Adipose tissue (tissue), 3 donors: ENCODE measurements around the gene FOXE1. TPM values are rescaled to one million over a fixed set of nuclear protein-coding genes. Genes with fewer than 3 reads are reported as not detected.

Experiments used
- H3K27ac ChIP-seq: one replicate; pipeline ENCODE4 v1.5.1; 2013; ENCODE audit warnings: low read depth, low read length
- WGBS, 3 donors: extraction: QIAGEN DNeasy Blood & Tissue Kit; methylation state at CpG; one replicate each; pipeline ENCODE4 v1.1.7; 2013; 5-methylcytosine and 5-hydroxymethylcytosine counted together
- polyA plus RNA-seq, 3 donors: library from polyadenylated mRNA; stranded (reverse); fragments of 200-250 nt; gene quantifications; one replicate each; pipeline ENCODE4 v1.2.3, GENCODE V29; 2013
- donor health status: healthy with polysubstance abuse.
- donor health status: Bipolar disorder and iron deficiency.
- donor health status: healthy.

Gene FOXE1
- polyA plus RNA-seq, 3 donors: 0.02 to 0.03 TPM; not detected in 1

DNA sequence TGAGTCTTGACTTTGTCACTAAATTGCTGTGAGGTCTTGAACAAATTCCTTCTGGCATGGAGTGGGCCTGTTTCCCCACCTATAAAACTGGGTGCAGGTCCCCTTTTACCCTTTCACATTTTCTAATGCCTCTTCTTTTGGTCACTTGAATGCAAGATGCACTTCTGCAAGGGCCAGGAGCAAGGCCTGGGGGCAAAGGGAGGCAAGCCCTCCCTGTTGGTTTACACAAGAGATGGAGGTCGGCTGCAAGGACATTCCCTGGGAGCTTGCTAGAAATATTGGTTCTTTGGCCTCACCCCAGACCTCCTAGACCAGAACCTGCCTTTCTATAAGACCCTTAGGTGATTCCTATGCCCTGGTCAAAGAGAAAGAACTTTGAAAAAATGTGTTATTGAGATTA lies 5.8 kb downstream of the FOXE1 start:
- H3K27ac ChIP-seq: no peak overlapping the region
- 37 to 54% (median 44%) methylated on average over 1 of the region's 1 CpG for WGBS, 3 donors

- WGBS, 3 donors: 43 to 56% (median 45%) methylated on average over 2 of the region's 2 CpGs
- no peak overlapping the region for H3K27ac ChIP-seq
Observed at GRCh38 chr9:97859346-97859745, 6.3 kb downstream of the FOXE1 start.

GRCh38 chr9:97860451-97861147 lies 7.6 kb downstream of the FOXE1 start:
- WGBS, 3 donors: 39 to 50% (median 45%) methylated on average over 10 of the region's 10 CpGs

GRCh38 chr9:97861148-97861475 lies 8.1 kb downstream of the FOXE1 start:
- no peak overlapping the region for H3K27ac ChIP-seq
- 76 to 77% (median 76%) methylated on average over 5 of the region's 5 CpGs for WGBS, 3 donors

More at GRCh38 chr9:97860451-97861147, 7.6 kb downstream of the FOXE1 start:
- no peak overlapping the region for H3K27ac ChIP-seq

DNA sequence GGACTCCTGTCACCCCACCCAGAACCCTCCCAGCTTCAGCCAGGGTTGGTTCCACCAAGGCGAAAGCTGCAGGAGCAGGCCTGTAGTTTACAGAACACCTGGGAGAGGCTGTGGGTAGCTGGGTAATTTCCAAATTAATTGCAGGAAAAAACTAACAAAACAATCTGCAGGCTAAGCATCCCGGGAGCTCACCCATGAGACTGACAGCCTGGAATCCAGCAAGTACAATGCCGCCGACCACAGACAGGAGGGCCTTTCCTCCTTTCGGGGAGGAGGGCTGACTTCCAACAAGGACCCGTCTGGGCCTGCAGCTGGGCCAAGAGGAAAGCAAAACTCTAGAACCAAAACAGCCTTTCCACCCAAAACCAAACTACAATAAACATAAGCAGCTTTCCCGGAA lies 10.3 kb downstream of the FOXE1 start:
- 63 to 74% (median 74%) methylated on average over 7 of the region's 7 CpGs for WGBS, 3 donors
- H3K27ac ChIP-seq: no peak overlapping the region

DNA sequence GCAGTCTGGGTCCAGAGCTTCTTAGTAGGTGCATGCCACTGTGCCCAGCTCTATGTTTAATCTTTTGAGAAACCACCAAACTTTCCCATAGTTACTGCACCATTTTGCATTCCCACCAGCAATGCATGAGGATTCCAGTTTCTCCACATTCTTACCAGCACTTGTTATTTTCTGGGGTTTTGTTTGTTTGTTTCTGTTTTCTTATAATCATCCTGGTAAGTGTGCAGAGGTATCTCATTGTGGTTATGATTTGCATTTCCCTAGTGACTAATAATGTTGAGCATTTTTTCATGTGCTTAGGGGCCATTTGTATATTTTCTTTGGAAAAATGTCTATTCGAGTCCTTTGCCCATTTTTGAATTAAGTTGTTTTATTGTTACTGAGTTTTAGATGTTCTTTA lies 11.4 kb downstream of the FOXE1 start:
- WGBS, 3 donors: 48 to 75% (median 72%) methylated on average over 1 of the region's 1 CpG

DNA sequence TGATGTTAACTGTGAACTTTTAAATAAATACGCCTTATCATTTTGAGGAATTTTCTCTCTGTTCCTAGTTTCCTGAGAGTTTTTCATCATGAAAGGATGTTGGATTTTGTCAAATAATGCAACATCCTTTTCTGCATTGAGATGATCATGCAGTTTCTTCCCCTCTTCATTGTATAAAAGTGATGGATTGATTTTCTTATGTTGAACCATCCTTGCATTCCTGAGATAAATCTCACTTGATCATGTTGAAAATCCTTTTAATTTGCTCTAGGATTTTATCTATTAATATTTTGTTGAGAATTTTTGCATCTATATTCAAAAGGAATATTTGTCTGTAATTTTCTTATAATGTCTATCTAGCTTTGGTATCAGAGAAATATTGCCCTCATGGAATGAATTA lies 13.3 kb downstream of the FOXE1 start:
- 94 to 98% (median 96%) methylated on average over 1 of the region's 1 CpG for WGBS, 3 donors

More for the DNA sequence above, 11.4 kb downstream of the FOXE1 start:
- no peak overlapping the region for H3K27ac ChIP-seq

DNA sequence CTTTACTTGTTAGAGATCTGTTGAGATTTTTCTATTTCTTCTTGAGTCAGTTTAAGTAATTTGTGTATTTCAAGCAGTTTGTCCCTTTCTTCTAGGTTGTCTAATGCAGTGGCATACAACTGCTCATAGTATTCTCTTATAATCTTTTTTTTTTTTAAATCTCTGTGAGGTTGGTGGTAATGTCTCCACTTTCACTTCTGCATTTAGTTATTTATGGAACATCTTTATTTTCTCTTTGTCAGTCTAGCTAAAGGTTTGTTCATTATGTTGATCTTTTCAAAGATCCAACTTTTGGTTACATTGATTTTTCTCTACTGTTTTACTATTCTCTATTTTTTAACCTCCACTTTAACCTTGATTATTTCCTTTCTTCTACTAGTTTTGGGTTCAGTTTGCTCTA lies 13.8 kb downstream of the FOXE1 start:
- H3K27ac ChIP-seq: no peak overlapping the region

More for the DNA sequence above, 13.3 kb downstream of the FOXE1 start:
- H3K27ac ChIP-seq: no peak overlapping the region

GRCh38 chr9:97868859-97869258 lies 15.8 kb downstream of the FOXE1 start:
- no peak overlapping the region for H3K27ac ChIP-seq
- 71 to 83% (median 77%) methylated on average over 3 of the region's 3 CpGs for WGBS, 3 donors

DNA sequence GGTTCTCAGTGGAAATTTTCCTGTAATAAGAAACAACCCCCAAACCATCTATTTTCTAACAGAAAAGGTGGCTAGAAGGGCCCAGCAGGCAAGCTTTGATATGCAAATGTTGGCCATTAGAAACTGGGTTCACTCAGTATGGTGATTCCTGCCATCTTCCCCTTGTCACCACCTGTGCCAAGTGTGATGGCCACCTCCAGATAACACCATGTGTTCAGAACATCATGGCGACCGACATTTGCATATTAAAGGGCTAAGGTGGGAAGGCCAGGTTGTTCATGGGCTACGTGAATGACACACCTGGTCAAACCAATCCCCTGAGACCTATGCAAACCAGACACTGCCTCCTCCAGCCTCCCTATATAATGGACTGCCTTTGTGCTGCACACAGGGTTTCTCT lies 20.4 kb downstream of the FOXE1 start:
- 84 to 87% (median 84%) methylated on average over 3 of the region's 3 CpGs for WGBS, 3 donors
- no peak overlapping the region for H3K27ac ChIP-seq

GRCh38 chr9:97873882-97874281 lies 20.9 kb downstream of the FOXE1 start:
- no peak overlapping the region for H3K27ac ChIP-seq
- 76 to 86% (median 86%) methylated on average over 6 of the region's 6 CpGs for WGBS, 3 donors

DNA sequence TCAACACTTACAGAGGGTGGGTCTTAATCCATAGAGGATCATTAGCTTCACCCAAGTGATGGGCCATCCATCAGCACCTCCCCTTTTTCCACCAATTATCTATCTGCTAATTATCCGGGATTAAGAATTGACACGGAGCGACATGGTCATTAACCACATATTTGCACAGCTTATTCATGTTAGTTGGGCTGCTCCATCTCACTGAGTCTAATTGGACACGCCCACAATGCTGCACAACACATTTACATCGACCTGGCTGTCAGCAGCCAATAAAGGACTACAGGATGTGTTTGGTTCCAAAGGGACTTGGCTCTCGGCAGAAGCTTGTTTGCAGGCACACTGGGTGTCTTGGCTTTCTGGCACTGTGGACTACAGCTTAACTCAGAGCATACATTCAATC lies 21.6 kb downstream of the FOXE1 start:
- H3K27ac ChIP-seq: no peak overlapping the region
- 73 to 78% (median 75%) methylated on average over 6 of the region's 6 CpGs for WGBS, 3 donors

- WGBS, 3 donors: 89 to 92% (median 91%) methylated on average over 5 of the region's 5 CpGs
- H3K27ac ChIP-seq: no peak overlapping the region
Observed at GRCh38 chr9:97875111-97875510, 22.1 kb downstream of the FOXE1 start.

GRCh38 chr9:97876061-97876460 lies 23.0 kb downstream of the FOXE1 start:
- WGBS, 3 donors: 91 to 95% (median 92%) methylated on average over 3 of the region's 3 CpGs
- no peak overlapping the region for H3K27ac ChIP-seq

- H3K27ac ChIP-seq: no peak overlapping the region
- WGBS, 3 donors: 56 to 75% (median 71%) methylated on average over 4 of the region's 4 CpGs
Observed at GRCh38 chr9:97880336-97880735, 27.3 kb downstream of the FOXE1 start.

GRCh38 chr9:97889941-97890887 lies 37.2 kb downstream of the FOXE1 start:
- WGBS, 3 donors: 50 to 53% (median 53%) methylated on average over 9 of the region's 9 CpGs

GRCh38 chr9:97891736-97892135 lies 38.7 kb downstream of the FOXE1 start:
- no peak overlapping the region for H3K27ac ChIP-seq
- 81 to 91% (median 84%) methylated on average over 5 of the region's 5 CpGs for WGBS, 3 donors

More at GRCh38 chr9:97889941-97890887, 37.2 kb downstream of the FOXE1 start:
- H3K27ac ChIP-seq: no peak overlapping the region

DNA sequence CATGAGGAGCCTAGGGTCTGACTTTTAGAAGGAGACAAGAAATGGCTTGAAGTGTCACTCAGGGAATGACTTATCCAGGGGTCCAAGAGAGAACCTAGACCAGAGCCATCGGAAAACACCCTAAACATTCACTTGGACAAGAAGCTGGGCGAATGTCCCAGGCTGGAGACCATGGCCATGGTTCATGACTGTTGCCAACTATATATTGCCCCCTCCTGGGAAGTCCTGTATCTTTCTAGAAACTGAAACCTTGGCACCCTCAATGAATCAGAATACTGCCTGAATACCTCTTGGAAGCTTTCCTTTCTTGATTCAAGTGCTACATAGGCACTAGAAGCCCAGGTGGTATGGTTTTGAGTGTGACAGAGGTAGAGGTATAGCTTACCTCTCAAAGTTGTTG lies 39.4 kb downstream of the FOXE1 start:
- 75 to 89% (median 87%) methylated on average over 2 of the region's 2 CpGs for WGBS, 3 donors
- H3K27ac ChIP-seq: no peak overlapping the region

GRCh38 chr9:97895211-97895610 lies 42.2 kb downstream of the FOXE1 start:
- H3K27ac ChIP-seq: no peak overlapping the region
- WGBS, 3 donors: 85 to 100% (median 94%) methylated on average over 1 of the region's 1 CpG
